ENCODE data around the gene CHN2.

CHN2 gene

DNA sequence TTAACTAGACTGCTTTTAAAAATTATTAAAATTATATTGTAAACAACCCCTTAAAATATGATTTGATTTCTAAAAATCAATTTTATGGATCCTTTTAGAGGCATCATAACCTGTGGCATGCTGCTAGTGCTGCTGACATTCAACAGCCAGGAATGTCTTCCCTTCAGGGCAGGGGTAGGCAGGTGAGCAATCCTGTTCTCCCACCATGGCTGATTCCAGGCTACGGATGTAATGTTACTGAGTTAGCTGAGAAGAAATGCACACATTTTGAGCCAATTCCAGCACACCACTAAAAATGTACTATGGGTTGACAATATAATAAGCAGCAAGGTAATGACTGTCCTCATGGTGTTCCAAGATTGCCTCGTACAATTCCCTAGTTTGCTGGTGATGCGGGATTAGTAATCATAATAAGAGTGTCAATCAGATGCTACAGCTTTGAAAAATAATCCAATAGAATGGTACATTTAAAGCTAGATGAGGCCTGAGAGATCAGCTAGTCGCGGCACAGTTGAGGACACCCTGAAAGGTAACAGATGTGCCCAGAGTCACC, 260.4 kb downstream of the CHN2 start:
- DNase-seq (ENCODE audit: extremely low read depth in 1 of 2, low read depth in 1 of 2) = no peak

DNA sequence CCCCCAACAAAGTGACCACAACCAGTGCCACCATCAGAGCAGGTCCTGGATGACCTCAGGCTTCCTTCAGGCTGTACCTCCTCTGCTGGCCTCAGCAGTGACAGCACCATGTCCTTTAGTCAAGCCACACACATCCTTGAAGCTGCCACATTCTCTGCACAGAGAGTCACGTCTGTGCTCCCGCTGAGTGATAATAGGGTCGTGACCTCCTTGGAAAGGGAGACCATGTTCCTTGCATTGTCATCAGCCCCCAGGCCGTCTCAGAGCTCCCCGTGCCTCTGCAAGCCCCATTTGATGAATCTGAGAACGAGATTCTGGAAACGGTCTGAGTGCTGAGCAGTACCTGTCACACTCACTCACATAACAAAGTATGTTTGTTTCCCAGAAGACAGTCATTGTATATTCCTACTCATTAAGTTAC, 262.6 kb downstream of the CHN2 start:
- no peak for DNase-seq (ENCODE audit: extremely low read depth in 1 of 2, low read depth in 1 of 2)

DNA sequence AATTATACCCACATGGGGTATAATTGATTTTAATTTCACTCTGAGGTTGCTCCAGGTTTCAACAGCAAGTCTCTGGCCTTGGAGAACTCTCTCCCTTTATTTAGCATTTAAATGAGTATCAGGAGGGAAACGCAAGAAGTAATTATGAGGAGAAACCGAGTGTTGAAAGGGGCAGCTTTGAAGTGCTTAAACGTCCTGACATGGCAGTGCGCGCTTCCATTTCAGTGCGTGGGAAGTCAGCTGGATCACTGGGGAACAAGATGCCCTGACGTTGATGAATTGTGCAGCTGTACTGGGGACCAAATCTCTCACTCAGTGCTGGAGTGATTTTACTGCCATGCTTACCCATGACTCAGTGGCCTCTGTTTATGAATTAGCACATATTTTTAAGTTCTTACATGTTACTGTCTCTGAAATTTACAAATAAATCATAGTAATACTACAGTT, 263.0 kb downstream of the CHN2 start:
- no peak for DNase-seq (ENCODE audit: extremely low read depth in 1 of 2, low read depth in 1 of 2)

DNA sequence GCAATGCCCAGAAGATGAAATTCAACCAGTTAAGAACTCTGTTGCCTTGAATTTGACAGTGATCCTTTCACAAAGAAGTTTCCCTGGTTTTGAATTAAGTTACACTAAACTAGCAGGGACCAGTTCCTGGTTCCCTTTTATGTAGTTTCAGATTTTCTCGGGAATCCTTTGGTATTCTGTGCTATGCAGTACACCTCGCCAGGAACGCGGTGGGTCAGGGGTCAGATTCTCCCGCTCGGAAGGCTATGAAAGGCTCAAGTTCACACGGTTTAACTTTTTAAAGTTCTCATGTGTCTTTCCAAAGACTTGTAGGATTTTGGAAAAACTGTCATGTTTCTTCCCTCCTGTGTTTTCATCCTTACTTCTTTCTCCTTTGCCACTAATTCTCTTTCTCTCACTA, 264.4 kb downstream of the CHN2 start:
- DNase-seq (ENCODE audit: extremely low read depth in 1 of 2, low read depth in 1 of 2) = no peak

DNA sequence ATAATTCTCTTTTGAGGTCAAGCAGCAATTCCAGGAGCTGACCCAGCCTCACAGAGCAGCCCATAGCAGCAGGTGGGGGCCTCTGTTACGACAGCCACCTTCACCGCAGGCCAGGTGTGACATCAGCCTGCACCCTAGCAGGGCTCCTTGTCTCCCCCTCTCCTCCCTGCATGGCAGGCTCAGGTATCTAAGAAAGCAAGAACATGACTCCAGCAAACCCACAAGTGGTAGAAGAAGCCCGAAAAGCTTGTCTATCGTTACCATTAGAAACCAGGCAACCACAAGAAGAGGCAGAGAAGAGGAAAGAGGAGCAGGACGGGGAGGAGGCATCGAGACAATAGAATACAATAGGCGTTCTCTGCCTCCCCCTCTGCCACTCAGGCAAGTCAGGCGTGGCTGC, 265.0 kb downstream of the CHN2 start:
- DNase-seq (ENCODE audit: extremely low read depth in 1 of 2, low read depth in 1 of 2) = no peak

DNA sequence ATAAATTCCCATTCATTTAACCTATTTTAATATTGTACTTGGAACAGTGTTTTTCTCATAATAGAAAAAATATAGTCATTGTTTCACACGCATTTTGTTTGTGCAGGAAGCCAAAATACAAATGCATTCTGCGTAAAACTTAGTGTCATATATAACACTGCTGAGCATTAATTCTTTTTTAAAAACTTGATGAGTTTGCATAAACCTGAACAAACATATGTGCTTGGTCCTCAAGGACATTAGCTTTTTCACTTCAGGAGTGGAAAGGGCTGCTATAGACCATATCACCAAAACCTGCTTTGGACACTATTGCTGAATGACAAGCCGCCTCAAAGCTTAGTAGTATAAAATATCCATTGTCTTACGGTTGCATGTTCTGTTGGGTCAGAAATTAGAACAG, 267.4 kb downstream of the CHN2 start:
- DNase-seq (ENCODE audit: extremely low read depth in 1 of 2, low read depth in 1 of 2) = no peak

DNA sequence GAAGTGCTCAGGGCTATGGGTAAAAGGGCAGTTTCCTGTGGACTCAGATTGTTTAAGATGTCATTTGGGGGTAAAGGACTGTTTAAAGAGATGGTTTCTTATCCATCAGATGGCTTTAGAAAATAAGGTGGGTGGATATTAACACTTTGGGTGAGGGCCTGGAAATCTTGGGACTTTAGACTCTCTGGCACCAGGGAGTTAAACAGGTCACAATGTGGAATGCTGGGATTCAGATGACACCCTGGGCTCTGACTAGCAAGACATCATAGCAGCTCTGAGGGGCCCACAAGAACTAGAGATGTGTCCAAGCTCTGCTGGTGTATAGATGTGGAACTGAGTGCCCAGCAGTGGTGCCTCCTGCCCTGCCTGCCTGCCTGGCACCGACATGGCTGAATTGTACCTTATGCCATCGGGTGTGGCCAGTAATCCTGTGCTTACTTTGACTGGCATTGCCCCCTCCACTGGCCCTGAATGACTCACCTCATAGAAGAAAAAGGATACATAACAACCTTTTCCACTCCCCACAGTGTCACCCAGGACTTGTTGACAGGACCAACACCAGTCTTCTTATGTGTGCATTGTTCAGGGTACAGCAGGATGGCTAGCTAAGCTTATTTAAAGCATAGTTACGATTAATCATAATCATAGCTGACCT, 269.1 kb downstream of the CHN2 start:
- no peak for DNase-seq (ENCODE audit: extremely low read depth in 1 of 2, low read depth in 1 of 2)

DNA sequence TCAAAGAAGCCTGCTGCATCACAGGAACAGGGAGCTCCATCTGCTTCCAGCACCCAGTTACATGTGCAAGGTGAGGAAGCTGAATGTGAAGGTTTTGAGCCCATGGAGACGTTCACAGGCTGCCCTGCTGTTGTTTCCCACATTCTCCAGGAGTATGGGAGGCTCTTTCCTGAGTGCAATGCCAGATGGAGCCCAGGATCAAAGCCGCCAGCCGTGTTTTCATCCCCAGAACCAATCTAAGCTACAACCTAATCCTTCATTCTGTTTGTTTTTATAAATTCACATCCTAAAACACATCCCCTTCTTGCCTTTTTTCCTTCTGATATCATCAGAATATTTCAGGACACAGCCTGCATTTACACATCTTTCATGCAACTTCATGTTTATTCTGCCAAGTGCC, 270.2 kb downstream of the CHN2 start:
- DNase-seq (ENCODE audit: extremely low read depth in 1 of 2, low read depth in 1 of 2) = no peak

DNA sequence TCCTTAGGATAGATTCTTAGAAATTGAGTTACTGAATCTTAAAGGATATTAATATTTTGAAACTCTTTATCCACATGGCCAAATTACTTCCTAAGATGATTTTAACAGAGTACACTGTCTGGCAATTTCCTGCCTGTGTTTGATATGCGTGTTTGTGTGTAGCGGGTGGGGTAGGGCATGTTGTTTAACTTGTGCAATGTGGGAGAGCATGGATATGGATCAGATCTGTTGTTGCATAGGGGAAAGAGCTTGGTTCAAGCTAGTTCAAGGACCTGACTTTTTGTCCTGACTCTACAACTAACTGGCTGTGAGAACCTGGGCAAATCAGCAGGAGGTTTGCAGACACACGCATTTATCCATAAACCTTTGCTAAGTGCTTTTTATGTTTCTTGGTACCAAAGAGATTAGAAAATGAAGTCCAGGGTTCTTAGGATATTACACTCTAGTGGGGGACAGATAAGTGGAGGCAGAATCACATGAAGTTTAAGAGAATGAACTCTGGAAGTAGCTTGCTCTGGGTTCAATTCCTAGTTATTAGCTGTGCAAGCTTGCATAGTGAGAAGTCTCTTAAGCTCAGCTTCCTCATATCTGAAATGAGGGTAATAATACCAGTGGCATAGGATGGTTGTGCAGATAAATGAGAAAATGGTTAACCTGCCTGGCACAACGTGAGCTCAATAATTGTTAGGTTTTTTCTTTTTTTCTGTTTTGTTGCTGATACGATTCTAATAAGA, 272.8 kb downstream of the CHN2 start:
- no peak for DNase-seq (ENCODE audit: extremely low read depth in 1 of 2, low read depth in 1 of 2)

DNA sequence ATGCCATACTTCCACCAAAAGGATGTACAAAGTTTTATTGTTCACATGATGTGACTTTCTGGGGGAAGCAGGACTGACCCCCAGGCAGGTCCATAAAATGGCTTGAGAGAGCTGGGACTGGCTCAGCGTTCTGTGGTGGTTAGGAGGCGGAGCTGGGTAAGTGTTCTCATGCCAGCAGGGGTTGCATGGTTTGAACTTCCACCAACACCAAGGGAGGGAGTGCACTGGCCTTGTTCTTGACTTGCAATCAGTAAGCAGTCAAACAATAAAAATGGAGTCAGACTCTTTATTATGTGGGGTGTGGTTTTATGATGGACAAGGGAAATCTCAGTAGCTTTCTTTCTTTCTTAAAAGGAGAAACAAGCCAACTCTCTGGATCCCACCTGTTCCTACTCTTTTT, 273.6 kb downstream of the CHN2 start:
- DNase-seq (ENCODE audit: extremely low read depth in 1 of 2, low read depth in 1 of 2) = no peak

DNA sequence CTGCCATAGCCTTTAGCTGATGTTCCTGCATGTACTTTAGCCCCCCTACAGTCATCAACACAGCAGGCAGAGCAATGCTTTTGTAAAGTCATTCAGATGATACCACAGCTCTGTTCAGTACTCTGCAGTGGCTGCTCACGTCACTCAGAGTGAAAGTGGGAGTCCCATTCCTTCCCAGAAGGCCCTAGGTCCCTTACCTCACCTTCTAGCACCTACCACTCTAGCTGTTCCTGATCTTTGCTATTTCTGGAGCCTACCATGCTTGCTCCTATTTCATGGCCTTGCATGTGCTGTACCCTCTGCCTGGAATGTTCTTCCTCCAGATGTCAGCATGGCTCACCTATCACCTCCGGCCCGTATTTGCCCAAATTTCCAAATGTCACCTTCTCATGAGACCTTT, 274.7 kb downstream of the CHN2 start:
- no peak for DNase-seq (ENCODE audit: extremely low read depth in 1 of 2, low read depth in 1 of 2)

DNA sequence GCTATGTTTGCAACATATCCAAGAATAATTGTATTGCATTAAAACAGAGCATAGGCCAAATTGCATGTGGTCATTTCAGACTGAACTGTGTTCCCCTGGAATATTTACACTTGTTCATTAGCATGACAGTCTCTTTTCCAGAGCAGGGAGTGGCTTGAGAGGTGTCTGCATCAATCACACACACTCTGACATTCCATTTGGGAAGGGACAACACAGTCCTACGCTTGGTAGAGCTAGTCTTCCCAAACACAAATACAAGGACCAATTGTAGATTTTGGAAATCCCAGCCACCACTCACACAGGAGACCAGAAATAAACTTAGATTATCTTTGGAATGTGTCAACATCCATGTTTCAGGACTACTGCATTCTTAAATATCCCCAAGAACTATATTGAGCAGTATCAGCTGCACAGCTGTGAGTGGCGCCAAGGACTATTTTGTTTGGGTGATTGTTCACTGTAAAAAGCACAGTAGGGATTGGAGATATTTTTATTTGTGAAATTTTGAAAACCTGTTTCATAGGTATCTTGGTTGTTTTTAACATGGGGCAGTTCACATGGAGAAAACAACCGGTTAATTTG, 275.5 kb downstream of the CHN2 start:
- no peak for DNase-seq (ENCODE audit: extremely low read depth in 1 of 2, low read depth in 1 of 2)

DNA sequence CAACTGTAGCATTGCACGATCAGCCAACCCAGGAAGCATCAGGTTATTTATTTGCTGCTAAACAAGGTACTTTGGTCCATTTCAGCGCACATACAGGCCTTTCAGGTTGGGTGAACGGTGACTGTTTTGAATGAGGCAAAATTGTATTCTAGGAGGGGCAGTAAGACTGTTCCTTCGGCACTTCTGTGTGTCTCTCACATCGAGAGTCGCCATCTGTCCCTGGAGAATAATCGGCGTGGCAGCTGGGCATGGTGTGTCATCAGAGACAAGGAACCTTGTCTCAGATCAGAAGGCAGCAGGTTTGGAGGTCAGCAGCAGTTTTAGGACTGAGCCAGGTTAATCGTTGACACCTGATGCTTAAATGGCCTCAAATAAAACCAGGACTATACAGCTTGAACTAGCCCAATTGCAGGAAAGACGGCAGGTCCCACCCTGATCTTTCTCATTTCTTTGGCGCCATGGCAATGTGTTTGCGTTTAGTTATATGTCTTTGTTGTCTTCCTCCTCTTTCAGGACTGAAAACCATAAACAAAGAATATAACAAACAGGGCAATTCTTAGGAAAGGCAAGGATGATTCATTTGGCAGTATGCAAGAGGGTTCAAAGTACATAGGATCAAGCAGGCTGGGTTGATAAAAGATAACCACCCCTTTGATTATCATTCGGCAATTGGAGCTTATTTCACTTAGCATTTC, 277.0 kb downstream of the CHN2 start:
- no peak for DNase-seq (ENCODE audit: extremely low read depth in 1 of 2, low read depth in 1 of 2)

DNA sequence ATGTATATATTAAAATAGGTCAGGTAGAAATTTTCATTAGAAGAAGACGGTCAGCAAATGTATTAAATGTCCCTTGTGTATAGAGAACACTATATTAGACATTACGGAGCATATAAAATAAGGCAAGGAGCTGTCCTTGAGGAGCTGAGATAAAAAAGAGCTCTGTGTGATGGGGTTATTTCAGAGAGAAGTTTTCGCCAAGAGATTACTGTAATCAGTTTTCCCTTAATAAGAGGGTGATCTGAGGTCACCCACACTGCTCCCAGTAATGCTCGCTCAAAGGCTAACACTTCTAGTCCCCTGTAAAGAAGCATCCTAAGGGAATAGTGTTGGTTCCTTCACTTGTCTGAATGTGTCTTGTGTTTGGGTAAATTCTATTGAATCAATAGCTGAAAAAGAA, 282.3 kb downstream of the CHN2 start:
- no peak for DNase-seq (ENCODE audit: extremely low read depth in 1 of 2, low read depth in 1 of 2)

DNA sequence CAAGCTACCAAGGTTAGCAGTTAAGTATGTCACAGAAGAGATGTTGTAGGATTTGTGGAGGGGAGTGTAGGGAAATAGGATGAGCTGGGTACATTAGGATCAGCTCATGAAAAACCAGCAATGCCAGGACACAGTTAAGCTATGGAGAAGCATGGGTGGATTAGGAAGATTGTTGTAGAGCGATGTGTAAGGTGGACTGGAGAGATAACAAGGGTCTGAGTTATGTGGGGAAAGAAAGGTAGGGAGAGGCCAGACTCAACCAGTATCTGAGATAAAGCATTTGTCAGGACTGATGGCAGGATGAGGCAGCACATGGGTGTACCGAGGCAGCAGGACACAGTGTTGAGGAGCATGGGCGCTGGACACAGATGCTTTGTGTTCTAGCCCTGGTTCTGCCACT, 283.7 kb downstream of the CHN2 start:
- DNase-seq (ENCODE audit: extremely low read depth in 1 of 2, low read depth in 1 of 2) = no peak

DNA sequence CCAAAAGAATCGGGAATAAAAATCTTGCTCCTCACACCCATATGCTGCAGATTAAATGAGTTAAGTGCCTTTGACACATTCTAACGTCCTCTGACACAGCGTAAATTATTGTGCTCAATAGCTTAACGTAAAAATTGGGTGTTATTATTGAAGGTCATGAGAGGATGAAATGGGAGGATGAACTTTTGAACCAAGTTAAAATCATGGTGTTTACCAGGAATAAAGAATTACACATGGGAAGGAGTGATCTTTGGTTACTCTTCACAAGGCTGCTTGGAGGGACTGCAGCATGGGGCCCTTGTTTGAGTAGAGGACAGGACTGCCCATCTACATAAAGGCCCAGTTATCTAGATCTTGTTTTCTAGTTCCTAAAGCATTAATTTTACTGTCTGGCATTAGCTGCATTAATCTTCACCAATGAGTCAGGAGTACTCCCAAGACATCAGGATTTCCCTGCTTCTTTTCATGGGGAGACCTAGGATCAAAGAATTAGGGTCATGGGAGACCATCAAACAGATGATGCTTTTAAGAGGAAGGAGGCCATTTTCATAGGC, 284.2 kb downstream of the CHN2 start:
- DNase-seq (ENCODE audit: extremely low read depth in 1 of 2, low read depth in 1 of 2) = no peak

DNA sequence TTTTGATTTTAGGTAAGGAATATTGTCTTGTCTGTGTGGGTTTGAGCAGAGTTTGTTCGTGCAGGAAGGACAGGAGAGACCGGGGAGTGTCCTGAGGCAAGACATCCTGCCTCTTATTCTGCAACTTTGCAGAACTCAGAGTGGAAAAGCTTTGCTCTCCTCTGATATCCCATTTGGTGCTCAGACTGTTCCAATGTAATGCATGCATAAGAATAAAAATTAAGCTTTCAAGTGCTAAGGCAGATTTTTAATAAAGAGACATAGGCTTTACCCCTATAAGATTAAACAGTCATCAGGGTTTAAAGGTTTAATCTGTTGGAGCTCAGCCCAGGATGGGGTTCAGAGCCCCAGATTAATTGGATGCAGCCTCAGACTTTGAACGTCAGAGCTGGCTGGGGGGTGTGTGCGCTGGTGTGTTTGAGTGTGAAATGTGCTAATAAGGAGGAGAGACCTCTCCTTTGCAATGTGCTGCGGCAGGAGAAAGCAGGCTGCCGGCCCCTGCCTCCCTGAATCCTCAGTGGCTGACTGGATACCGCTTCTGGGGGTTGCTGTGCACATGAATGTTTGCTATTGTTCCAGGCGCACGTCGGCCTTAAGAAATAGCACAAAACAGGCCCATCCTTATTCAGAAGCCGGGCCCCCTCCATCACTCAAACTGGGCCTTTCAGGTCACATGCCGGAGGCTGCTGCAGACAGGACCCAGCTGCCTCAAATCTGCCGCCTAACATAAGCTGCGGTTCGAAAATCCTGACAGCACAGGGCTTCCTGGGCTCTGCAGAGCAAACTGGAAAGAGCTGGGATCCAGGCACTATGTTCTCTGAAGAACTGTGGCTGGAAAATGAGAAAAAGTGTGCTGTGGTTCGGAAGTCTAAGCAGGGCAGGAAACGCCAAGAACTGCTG, 285.0 kb downstream of the CHN2 start:
- DNase-seq (ENCODE audit: extremely low read depth in 1 of 2, low read depth in 1 of 2) = no peak

DNA sequence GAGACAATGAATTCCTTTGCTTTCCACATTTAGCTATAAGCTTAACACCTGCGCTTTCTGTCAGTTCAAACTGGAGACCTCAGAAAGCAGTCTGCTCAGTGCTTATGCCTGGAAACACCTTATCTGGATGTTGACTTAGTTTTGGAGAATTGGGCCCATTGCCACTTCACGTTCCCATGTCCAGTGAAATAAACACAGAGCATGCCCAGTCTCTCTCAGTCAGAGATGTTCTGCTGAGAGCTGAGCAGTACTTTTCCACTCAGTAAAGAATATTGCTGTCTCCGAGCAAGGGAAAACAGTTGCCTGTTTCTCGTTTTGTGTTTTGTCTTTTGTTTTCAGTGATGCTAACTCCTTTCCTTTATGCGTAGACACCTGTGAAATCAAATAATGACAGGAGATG, 285.9 kb downstream of the CHN2 start:
- no peak for DNase-seq (ENCODE audit: extremely low read depth in 1 of 2, low read depth in 1 of 2)

DNA sequence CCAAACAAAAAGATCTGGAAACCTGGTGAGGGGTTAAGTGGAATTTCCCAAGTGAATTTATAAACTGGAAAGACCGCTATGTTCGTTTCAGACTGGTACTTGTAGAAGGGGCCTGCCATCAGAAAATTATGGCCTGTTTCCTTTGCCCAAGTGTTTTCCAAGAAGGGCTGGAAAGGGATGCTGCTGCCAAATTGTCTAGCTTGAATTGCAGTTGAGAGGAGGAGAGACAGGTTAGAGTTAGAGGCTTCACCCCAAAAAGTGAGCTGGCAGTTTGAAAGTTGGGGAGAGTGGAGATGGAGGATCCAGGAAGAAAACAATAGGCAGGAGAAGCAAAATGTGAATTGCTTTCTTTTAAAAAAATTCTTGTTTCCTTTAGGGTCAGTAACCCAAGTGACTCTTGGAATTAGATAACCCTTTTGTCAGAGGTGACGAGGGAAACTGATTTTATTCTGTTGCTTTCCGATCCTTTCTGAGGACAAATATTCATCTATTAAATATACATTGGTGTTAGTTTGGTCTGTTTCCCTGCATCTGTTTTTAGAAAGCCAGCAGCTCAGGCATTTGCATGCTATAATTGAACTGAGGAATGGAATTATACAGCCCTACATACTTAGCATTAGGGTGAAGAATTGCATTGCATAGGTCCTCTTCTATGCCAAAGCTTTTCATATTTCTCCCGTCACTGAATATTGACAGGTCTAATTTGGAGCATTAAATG, 286.5 kb downstream of the CHN2 start:
- no peak for DNase-seq (ENCODE audit: extremely low read depth in 1 of 2, low read depth in 1 of 2)

DNA sequence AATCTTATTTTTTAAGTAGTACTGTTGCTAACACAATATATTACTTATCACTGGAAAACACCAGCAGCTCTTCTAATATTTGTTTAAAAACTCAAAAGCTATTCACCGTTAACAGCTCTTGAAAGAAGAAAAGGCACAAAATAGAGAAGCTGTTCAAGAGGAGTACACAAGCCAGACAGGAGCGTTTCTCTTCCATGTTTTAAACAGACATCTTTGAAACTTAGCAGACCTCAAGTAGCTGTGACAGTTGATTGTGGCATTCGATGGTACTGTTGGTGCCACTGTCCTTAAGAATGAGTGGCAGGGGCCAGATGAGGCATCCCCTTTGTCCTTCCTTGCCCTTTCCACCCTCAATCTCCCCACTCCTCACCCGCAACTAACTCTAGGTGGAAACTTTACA, 287.5 kb downstream of the CHN2 start:
- no peak for DNase-seq (ENCODE audit: extremely low read depth in 1 of 2, low read depth in 1 of 2)
